Measurements from ENCODE around the gene ALAD. TPM values are rescaled to one million over a fixed set of nuclear protein-coding genes. Genes with fewer than 3 reads are reported as not detected.

ALAD gene
- total and polyA plus RNA-seq, 2 of the 13 experiments (the other 11 are each of a cell fraction or from before 2014, with no cell fraction given): 21.8 to 30.1 TPM

DNA sequence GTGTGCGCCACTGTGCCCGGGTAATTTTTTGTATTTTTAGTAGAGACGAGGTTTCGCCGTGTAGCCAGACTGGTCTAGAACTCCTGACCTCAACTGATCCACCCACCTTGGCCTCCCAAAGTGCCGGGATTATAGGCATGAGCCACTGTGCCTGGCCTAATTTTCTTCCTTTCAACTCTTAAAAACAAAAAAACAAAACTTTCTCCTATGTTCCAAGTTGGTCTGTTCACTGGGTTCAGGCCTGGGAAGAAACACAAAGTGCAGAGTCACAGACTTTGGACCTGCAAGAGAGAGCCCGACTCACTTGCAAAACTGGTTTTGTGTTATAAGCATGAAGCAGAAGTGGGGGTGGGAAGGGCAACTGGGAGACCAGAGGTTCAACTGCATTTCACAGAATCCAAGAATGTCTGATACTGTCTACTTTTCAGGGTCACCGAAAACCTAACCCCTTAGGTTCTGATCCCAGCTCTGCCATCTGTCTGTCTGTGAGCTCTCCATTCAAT lies 19.1 kb downstream of the ALAD start (continued):
- TF ChIP-seq, protein P1, sequence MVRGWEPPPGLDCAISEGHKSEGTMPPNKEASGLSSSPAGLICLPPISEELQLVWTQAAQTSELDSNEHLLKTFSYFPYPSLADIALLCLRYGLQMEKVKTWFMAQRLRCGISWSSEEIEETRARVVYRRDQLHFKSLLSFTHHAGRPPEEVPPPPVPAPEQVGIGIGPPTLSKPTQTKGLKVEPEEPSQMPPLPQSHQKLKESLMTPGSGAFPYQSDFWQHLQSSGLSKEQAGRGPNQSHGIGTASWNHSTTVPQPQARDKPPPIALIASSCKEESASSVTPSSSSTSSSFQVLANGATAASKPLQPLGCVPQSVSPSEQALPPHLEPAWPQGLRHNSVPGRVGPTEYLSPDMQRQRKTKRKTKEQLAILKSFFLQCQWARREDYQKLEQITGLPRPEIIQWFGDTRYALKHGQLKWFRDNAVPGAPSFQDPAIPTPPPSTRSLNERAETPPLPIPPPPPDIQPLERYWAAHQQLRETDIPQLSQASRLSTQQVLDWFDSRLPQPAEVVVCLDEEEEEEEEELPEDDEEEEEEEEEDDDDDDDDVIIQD (CRISPR knock-in tag; IDR thresholded peaks at IDR 0.05; ENCODE audit: low read depth): peak; percentile 36; the same call in 1 of the 2 replicates
- TF ChIP-seq SRSF4 (IDR thresholded peaks at IDR 0.05; ENCODE audit: low read depth, low read length, poor library complexity, severe bottlenecking) (no peak), ZNF335 (CRISPR knock-in tag; IDR thresholded peaks at IDR 0.05) (no peak), ZNF367 (CRISPR knock-in tag; IDR thresholded peaks at IDR 0.05; ENCODE audit: borderline replicate concordance) (no peak), ZNF468 (CRISPR knock-in tag; IDR thresholded peaks at IDR 0.05) (no peak), SAP130 (CRISPR knock-in tag; IDR thresholded peaks at IDR 0.05; ENCODE audit: low read depth) (peak; percentile 66), ZNF598 (CRISPR knock-in tag; IDR thresholded peaks at IDR 0.05; ENCODE audit: borderline replicate concordance) (no peak), ZNF878 (CRISPR knock-in tag; IDR thresholded peaks at IDR 0.05) (no peak), RORA (CRISPR knock-in tag; IDR thresholded peaks at IDR 0.05) (no peak), SOX5 (CRISPR knock-in tag; IDR thresholded peaks at IDR 0.05; ENCODE audit: borderline replicate concordance) (peak; percentile 69; the same call in 1 of the 2 replicates), FLYWCH1 (CRISPR knock-in tag; IDR thresholded peaks at IDR 0.05) (no peak), SUZ12 (IDR thresholded peaks at IDR 0.05; ENCODE audit: low read depth, low read length) (no peak)
- TF ChIP-seq, protein P2, sequence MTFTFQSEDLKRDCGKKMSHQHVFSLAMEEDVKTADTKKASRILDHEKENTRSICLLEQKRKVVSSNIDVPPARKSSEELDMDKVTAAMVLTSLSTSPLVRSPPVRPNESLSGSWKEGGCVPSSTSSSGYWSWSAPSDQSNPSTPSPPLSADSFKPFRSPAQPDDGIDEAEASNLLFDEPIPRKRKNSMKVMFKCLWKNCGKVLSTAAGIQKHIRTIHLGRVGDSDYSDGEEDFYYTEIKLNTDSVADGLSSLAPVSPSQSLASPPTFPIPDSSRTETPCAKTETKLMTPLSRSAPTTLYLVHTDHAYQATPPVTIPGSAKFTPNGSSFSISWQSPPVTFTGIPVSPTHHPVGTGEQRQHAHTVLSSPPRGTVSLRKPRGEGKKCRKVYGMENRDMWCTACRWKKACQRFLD (CRISPR knock-in tag; IDR thresholded peaks at IDR 0.05; ENCODE audit: borderline replicate concordance): no peak
- TF ChIP-seq, protein P3, sequence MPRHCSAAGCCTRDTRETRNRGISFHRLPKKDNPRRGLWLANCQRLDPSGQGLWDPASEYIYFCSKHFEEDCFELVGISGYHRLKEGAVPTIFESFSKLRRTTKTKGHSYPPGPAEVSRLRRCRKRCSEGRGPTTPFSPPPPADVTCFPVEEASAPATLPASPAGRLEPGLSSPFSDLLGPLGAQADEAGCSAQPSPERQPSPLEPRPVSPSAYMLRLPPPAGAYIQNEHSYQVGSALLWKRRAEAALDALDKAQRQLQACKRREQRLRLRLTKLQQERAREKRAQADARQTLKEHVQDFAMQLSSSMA (CRISPR knock-in tag; IDR thresholded peaks at IDR 0.05): no peak
- TF ChIP-seq, protein P4, sequence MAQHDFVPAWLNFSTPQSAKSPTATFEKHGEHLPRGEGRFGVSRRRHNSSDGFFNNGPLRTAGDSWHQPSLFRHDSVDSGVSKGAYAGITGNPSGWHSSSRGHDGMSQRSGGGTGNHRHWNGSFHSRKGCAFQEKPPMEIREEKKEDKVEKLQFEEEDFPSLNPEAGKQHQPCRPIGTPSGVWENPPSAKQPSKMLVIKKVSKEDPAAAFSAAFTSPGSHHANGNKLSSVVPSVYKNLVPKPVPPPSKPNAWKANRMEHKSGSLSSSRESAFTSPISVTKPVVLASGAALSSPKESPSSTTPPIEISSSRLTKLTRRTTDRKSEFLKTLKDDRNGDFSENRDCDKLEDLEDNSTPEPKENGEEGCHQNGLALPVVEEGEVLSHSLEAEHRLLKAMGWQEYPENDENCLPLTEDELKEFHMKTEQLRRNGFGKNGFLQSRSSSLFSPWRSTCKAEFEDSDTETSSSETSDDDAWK (CRISPR knock-in tag; IDR thresholded peaks at IDR 0.05): no peak
- TF ChIP-seq, protein P5, sequence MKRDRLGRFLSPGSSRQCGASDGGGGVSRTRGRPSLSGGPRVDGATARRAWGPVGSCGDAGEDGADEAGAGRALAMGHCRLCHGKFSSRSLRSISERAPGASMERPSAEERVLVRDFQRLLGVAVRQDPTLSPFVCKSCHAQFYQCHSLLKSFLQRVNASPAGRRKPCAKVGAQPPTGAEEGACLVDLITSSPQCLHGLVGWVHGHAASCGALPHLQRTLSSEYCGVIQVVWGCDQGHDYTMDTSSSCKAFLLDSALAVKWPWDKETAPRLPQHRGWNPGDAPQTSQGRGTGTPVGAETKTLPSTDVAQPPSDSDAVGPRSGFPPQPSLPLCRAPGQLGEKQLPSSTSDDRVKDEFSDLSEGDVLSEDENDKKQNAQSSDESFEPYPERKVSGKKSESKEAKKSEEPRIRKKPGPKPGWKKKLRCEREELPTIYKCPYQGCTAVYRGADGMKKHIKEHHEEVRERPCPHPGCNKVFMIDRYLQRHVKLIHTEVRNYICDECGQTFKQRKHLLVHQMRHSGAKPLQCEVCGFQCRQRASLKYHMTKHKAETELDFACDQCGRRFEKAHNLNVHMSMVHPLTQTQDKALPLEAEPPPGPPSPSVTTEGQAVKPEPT (CRISPR knock-in tag; IDR thresholded peaks at IDR 0.05; ENCODE audit: low read depth): no peak
- TF ChIP-seq, protein P6, sequence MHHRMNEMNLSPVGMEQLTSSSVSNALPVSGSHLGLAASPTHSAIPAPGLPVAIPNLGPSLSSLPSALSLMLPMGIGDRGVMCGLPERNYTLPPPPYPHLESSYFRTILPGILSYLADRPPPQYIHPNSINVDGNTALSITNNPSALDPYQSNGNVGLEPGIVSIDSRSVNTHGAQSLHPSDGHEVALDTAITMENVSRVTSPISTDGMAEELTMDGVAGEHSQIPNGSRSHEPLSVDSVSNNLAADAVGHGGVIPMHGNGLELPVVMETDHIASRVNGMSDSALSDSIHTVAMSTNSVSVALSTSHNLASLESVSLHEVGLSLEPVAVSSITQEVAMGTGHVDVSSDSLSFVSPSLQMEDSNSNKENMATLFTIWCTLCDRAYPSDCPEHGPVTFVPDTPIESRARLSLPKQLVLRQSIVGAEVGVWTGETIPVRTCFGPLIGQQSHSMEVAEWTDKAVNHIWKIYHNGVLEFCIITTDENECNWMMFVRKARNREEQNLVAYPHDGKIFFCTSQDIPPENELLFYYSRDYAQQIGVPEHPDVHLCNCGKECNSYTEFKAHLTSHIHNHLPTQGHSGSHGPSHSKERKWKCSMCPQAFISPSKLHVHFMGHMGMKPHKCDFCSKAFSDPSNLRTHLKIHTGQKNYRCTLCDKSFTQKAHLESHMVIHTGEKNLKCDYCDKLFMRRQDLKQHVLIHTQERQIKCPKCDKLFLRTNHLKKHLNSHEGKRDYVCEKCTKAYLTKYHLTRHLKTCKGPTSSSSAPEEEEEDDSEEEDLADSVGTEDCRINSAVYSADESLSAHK (CRISPR knock-in tag; IDR thresholded peaks at IDR 0.05; ENCODE audit: borderline replicate concordance): no peak
- TF ChIP-seq, protein P7, sequence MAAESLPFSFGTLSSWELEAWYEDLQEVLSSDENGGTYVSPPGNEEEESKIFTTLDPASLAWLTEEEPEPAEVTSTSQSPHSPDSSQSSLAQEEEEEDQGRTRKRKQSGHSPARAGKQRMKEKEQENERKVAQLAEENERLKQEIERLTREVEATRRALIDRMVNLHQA (CRISPR knock-in tag; IDR thresholded peaks at IDR 0.05): no peak
- TF ChIP-seq, protein P8, sequence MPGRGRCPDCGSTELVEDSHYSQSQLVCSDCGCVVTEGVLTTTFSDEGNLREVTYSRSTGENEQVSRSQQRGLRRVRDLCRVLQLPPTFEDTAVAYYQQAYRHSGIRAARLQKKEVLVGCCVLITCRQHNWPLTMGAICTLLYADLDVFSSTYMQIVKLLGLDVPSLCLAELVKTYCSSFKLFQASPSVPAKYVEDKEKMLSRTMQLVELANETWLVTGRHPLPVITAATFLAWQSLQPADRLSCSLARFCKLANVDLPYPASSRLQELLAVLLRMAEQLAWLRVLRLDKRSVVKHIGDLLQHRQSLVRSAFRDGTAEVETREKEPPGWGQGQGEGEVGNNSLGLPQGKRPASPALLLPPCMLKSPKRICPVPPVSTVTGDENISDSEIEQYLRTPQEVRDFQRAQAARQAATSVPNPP (CRISPR knock-in tag; IDR thresholded peaks at IDR 0.05): no peak

Data from HepG2 (cell line).